Fibroblast of peridontal ligament (primary cell): ENCODE data around the gene PFN3.
"Not testable (repeated sequence)": the region's sequence is repeated elsewhere in the genome, so short reads cannot be mapped to it uniquely, and the experiment has no call there.

Experiments
- DNase-seq: peaks from one replicate; pipeline ENCODE4 v3.0.0-alpha.2; 2010; ENCODE audit errors: extremely low read depth

Gene PFN3

DNA sequence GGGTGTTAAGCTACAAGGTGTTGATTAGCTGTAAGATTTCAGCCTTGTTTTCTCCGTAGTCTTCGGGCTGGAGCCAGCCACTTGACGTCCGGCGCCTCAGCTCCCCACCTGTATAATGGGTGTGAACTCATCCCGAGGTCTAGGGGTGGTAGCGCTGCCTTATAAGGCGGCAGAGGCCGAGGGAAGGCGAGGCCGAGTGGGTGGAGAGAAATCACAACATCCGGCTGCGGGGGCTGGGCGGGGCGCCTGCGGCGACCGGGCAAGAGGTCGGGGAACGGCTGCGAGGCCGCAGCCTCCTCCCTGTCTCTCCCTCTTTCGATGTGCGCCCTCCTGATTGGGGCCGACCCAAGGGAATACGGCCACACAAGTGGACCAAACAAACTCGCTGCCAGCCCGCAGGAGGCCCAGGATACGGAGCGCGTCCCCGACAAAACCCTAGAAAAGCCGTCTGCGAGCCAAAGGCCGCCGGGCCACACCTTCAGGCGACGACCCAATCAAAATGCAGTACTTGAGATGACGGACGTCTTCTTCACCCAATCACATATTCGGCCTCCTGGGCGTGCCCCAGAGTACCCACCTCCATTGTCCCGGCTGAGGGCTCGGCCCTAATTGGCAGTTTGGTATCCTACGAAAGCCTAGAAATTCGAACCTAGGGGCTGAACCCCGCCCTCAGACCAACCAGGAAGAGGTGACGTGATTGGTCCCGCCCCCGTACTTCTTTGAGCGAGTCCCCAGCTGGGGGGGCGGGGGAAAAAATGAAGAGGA is 25.5 kb upstream of the PFN3 start:
- peak; percentile 100 for DNase-seq

DNA sequence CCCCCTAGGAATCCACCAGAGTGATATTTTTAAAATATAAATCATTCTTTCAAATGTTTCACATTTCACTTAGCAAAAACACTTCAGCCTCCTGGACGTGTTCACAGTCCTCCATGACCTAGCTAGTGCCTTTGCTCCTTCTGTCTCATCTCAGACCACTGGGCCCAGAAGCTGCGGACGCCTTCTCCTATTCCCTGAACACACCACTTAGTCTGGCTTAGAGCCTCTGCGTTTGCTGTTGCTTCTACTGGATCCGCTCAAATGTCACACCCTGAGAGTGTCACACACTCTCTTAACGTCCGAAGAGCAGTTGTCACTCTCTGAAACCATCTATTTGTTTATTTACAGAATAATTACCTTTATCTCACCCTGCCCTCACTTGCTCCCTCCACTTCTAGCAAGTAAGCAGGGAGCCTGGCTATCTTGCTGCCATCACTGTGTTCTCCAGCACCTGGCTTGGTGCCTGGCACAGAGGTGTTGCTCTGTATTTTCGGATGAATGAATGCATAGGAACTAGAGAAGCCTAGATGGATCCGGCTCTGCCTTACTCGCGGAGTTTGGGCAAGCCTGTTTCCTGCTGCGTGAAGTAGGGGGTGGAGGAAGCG is 24.8 kb upstream of the PFN3 start:
- peak; percentile 9 for DNase-seq

GRCh38 chr5:177423671-177424070 is 23.2 kb upstream of the PFN3 start:
- DNase-seq, result no peak

GRCh38 chr5:177421062-177421798 is 20.8 kb upstream of the PFN3 start:
- no peak for DNase-seq

GRCh38 chr5:177420472-177420871 is 20.0 kb upstream of the PFN3 start:
- DNase-seq, result not testable (repeated sequence)

- DNase-seq, result peak; percentile 77
These were observed 18.6 kb upstream of the PFN3 start for GRCh38 chr5:177419046-177419445.

DNA sequence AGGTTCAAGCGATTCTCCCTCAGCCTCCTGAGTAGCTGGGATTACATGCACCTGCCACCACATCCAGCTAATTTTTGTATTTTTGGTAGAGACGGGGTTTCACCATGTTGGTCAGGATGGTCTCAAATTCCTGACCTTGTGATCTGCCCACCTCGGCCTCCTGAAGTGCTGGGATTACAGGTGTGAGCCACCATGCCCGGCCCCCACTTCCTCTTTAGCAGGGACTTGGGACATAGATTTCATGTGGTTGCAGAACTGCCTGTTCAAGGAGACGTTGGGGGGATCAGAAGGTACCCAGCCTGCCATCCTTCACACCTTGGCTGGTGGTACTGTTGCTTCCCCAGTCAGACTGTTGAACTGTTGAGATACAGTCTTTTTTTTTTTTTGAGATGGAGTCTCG is 16.6 kb upstream of the PFN3 start:
- not testable (repeated sequence) for DNase-seq

GRCh38 chr5:177414481-177414880 is 14.0 kb upstream of the PFN3 start:
- DNase-seq, result no peak

DNA sequence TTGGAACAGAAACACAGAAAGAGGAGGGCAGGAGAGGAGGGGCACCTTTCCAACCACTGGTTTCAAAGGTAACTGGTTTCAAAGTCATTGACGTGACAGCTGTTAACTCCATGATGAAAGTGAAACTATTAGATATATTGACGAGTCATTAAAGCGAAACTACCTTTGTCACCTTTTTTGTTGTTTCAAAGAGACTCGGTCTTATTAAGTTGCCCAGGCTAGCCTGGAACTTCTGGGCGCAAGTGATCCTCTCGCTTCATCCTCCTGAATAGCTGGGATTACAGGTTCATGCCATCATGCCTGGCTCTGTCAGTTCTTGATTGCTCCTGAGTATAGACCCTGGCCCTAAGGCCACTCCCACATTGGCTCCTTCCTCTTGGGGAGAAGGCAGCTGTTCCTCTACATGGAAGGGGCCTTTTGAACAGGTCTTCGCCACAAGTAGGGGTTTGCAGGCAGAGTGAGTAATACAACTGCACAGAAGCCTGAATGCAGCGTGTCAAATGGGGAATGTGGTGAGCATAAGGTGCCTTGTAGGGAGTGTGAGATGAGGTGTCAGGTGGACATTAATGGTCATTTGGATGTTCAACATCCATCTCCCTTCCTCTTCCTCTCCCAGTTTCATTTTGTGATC is 12.3 kb upstream of the PFN3 start:
- no peak for DNase-seq

DNA sequence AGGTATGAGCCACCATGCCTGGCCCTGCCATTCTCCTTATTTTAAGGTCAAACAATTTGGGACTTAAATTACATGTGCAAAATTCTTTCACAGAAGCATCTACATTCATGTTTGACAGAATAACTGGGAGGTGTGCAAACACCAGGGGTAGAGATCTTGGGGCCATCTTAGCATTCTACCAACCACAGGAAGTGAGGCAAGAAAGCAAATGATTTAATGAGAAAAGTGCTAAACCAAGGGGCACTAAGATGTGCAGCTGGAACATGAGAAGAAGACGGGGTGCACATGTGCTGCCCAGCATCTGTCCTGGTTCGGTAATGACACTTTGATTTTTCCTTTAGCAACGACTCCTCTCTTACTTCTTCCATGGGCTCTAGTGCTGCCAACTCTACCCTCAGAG is 10.1 kb upstream of the PFN3 start:
- no peak for DNase-seq

GRCh38 chr5:177409043-177409801 is 8.8 kb upstream of the PFN3 start, which contains the start of gene F12:
F12 (minus strand) TSS chr5:177409564; CDS start chr5:177409527, 37 bp downstream.
- DNase-seq, result no peak

DNA sequence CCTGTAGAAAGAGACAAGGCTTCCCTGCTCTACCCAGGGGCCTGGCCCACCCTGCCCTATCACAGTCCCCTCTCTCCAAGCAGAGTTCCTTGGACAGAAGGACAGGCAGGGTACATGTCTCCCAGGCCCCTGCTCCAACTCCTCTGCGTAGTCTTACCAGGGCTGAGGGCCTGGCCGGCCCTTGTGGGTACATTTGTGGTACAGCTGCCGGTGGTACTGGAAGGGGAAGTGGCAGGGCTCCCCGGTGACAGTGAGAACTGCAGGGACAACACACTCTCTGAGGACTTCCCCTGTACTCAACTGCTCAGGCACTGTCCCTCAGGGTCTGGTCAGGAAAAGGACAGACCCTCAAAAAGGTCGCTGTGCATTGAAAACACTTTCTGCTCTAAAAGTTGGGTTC is 5.3 kb upstream of the PFN3 start:
- no peak for DNase-seq

DNA sequence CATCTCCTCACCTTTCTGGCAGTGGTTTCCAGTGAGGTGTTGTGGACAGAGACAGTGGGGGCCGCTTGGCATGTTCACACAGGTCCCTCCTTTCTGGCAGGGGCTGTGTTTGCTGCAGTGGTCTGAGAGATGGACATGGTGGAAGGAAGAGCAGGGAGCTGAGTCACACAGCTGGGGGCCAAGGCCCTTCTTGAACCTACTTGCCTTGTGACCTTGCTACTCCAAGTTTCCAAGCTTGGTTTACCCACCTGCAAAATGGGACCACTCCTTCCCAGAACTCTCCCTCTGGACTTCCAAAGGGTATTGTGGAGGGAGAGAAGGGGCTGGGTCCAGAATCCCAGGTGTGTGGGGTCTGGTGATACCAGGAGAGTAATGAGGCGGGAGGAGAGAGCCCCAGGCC is 4.9 kb upstream of the PFN3 start:
- DNase-seq, result no peak

- DNase-seq, result no peak
These were observed 4.2 kb upstream of the PFN3 start for GRCh38 chr5:177404641-177405179.

DNA sequence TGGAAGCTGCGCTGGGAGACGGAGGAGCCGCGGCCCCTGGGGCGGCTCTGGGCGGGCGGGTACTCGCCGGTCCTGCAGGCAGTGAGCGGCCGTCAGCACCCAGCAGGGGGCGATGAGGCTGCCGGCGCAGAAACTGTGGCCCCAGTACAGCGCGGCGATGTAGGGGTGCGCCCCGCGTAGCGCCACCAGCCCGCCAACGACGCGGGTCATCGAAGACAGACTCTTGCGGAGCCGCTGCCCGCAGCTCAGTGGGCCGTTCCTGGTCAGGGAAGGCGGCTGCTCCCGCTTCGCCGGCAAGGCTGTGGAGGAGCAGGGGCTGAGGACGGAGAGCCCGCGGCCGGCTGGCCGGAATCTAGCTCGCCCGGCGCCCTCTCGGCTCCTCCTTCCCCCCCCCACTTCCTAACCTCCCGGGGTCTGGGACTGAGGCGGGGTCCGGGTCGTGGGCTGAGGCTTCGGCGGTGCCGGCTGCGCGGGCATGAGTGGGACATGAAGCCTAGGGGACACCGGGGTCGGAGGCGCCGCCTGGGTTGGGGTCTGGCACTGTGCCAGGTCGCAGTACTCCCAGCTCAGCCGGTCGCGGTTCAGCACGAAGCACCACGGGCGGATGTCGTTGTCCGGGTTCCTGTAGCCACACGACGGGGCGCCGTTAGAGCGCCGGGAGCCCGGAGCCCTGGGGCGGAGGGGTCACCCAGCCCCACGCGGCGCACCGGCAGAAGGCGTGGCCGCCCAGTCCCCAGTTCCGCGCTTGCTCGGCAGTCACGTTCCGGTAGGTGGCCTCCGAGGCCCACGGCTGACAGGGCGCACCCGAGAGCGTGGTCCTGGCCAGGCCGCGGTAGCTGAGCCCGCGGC is 3.6 kb upstream of the PFN3 start:
- peak; percentile 64 for DNase-seq

DNA sequence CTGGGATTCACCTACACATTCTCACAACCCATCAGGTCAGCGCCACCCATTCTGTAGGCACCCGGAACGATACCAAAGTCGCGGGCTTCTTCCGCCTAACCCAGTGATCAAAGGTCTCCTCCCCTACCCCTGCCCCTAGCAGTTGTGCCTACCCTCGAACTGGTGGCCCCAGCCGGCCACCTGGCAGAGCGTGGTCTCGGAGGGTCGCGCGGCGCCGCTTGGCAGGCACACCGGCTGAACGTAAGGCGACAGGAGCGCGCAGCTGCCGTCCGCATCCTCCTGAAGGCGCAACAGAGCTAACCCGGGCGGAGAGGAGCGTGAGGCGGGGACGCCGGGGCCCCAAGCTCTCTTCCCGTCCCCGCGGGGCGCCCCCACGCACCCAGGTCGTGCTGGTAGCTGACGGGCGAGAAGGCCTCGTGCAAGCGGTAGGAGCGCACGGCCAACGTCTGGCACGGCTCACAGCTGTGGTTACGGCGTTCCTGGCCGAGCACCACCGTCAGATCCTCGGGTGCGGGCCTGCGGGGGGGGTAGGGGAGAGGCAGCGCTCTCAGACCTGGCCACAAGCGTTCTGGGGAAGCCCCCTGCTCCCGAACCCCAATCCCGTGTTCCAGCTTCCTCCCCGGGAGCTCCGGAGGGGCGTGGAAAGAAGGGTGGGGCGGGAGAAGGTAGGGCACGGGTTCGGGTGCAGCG is 2.8 kb upstream of the PFN3 start:
- no peak for DNase-seq

- no peak for DNase-seq
These were observed 2.0 kb upstream of the PFN3 start for GRCh38 chr5:177402271-177403043.

- no peak for DNase-seq
These were observed 2.5 kb downstream of the PFN3 start for GRCh38 chr5:177397875-177398390.

DNA sequence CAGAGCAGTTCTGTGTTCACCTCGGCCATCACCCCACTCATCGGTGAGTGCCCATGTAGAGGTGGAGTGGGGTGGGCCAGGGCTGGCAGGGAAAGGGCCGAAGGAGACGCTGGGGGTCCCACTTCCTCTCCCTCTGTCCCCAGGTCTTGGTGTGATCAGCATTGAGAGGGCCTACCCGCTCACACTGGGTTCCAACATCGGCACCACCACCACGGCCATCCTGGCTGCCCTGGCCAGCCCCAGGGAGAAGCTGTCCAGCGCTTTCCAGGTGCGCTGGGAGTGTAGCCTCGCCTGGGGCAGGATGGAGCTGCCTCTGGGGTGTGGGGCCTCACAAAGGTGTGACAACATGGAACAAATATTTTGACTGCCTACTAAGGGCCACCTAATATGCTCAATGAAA is 3.7 kb downstream of the PFN3 start:
- no peak for DNase-seq
